HG02973 (cell line): Measurements from ENCODE around the gene ZER1.
"Not testable (repeated sequence)": the region's sequence is repeated elsewhere in the genome, so short reads cannot be mapped to it uniquely, and the experiment has no call there.

Source experiments
- ATAC-seq: cut with Tn5 transposase; IDR thresholded peaks from one replicate; pipeline ENCODE4 v1.9.1; 2021; ENCODE audit warnings: moderate library complexity; ENCODE audit not compliant: unreplicated experiment

The ZER1 gene

DNA sequence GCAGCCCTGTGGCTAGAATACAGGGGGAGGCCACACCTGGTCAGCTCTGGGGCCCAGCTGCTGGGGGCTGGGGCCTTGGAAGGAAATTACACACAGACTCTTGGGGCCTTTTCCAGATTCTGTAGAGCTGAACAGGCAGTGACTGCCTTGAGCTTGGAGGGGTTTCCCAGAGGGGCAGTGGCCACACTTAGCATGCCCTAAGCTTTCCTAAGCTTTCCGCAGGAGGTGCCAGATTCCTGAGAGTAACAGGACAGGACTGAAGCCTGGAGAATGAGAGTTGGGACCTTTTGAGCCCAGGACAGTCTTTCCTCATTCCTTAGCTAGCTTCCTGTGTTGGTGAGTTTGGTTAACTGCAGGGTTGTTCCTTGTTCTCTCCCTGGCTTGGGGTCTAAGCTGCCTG lies 16.7 kb upstream of the ZER1 start:
- no peak for ATAC-seq

GRCh38 chr9:128787659-128788058 lies 15.9 kb upstream of the ZER1 start:
- no peak for ATAC-seq

GRCh38 chr9:128786681-128787601 lies 15.2 kb upstream of the ZER1 start, which contains the start of gene TBC1D13:
Gene TBC1D13 (plus strand): TSS chr9:128787253. CDS start chr9:128787354, 101 bp downstream.
- ATAC-seq: peak; percentile 71

DNA sequence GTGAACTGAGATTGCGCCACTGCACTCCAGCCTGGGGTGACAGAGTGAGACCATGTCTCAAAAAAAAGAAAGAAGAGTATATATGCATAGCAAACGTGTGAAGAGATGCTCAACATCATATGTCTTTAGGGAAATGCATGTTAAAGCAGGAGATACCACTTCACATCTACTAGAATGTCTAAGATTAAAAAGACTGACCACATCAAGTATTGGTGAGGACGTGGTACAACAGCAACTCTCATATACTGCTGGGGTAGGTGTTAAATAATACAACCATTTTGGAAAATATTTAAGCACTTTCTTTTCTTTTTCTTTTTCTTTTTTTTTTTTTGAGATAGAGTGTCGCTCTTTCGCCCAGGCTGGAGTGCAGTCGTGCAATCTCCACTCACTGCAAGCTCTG lies 13.7 kb upstream of the ZER1 start:
- ATAC-seq: no peak

DNA sequence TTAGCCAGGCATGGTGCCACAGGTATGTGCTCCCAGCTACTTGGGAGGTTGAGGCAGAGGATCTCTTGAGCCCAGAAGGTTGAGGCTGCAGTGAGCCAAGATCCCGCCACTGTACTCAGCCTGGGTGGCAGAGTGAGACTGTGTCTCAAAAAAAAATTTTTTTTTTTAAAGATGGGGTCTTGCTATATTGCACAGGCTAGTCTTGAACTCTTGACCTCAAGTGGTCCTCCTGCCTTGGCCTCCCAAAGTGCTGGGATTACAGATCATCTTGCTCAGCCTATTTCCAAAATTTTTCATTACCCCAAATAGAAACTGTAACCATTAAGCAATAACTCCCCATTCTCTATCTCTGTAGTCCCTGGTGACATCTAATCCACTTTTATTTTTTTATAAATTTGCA lies 10.9 kb upstream of the ZER1 start:
- ATAC-seq: no peak

DNA sequence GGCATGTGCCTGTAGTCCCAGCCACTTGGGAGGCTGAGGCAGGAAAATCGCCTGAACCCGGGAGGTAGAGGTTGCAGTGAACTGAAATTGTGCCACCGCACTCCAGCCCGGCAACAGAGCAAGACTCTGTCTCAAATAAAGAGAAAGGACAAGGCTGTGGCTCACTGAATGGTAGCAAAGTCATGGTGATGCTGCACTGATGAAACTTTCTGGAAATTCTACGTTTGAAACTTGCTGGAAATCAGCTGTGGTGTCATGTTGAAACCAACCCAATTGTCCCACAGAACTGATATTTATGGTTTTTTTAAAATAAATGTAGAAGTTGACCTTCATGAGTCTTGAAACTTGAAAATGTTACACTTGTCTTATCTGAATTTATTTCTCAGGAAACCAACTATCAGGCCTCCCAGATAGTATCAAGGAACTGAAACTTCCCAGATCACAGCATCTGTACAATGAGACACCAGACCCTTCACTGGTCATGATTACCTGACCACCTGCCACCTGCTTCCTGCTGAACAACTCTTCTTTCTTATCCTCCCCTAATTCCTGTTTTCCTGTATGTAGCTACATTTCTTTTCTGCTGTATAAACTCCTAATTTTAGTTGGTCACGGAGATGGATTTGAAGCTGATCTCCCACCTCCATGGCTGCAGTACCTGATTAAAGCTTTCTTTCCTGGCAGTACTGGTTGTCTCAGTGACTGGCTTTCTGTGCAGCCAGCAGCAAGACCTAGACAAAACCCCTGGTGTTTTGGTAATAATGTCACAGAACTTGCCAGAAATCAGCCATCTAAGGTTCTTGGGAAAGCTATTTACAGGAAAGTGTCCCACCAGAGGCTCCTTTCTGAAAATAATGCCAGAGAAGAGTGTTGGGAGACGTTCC lies 9.7 kb upstream of the ZER1 start:
- ATAC-seq: no peak

DNA sequence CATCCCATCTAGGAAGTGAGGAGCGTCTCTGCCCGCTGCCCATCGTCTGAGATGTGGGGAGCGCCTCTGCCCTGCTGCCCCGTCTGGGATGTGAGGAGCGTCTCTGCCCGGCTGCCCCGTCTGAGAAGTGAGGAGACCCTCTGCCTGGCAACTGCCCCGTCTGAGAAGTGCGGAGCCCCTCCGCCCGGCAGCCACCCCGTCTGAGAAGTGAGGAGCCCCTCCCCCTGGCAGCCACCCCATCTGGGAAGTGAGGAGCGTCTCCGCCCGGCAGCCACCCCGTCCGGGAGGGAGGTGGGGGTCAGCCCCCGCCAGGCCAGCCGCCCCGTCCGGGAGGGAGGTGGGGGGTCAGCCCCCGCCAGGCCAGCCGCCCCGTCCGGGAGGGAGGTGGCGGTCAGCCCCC lies 8.4 kb upstream of the ZER1 start:
- not testable (repeated sequence) for ATAC-seq

DNA sequence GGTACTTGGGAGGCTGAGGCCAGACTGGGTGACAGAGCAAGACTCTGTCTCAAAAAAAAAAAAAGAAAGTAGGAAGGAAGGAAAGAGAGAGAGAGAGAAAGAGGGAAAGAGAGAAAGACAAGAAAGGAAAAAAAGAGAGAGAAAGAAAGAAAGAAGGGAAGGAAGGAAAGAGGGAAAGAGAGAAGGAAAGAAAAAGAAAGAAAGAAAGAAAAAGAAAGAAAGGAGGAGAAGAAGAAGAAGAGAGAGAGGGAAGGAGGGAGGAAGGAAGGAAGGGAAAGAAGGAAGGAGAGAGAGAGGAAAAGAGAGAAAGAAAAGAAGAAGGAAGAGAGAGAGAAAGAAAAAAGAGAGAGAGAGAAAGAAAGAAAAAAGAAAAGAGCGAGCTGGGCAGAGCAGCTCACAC lies 3.1 kb upstream of the ZER1 start:
- ATAC-seq: no peak

GRCh38 chr9:128773049-128773448 lies 1.3 kb upstream of the ZER1 start:
- no peak for ATAC-seq

DNA sequence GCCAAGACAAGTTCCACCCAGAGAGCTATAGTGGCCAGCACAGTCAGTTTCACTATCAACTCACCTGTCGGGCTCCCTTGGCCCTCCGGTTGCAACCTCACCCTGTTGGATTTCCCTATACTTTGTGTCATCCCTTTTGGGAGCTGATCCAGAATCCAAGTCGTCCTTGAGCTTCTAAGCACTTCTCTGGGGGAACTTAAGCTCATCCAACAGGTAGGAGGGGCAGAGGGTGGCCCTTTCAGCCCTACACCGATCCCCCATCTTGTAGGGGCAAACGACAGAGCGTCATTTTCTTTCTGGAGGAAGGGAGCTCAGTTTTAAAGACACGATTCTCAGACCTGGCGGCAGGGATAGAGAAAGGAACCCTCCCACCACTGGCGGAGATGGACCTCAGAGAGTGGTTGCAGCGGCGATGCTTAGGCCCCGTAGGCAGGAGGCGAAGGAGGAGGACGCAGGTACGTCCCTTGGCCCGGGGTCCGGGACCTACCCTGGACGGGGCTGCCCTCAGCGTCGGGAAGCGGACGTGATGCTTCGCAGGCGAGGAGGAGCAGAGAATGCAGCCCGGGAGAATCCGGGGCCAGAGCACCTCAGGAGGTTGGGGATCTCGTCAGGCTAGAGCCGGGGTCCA lies 519 bp downstream of the ZER1 start:
- peak; percentile 13 for ATAC-seq

DNA sequence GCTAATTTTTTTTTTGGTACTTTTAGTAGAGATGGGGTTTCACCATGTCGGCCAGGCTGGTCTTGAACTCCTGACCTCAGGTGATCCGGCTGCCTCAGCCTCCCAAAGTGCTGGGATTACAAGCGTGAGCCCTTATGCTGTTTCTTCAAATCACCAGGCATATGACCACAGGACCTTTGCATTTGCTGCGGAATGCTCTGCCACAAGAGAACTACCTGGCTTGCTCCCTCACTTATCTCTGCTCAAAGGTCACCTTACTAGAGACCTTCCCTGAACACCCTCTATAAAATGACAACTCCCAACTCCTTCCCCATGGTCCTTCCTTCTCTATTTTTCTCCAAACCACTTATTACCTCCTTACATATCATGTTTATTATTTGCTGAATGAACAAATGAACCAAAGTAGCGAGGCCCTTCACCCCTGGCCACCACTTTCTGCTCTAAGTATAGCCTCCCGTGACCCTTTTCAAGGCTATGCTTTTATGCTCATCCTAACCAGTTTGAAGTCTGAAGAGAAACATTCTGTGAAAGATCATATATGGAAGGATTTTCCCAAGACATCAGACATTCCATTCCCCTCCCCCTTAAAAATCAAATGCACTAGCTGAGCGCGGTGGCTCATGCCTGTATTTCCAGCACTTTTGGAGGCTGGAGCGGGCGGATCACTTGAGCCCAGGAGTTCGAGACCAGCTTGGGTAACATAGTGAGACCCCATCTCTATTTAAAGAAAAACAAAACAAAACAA lies 1.3 kb downstream of the ZER1 start:
- ATAC-seq: no peak

GRCh38 chr9:128768606-128769005 lies 3.1 kb downstream of the ZER1 start:
- no peak for ATAC-seq

GRCh38 chr9:128765499-128765898 lies 6.2 kb downstream of the ZER1 start:
- ATAC-seq: no peak

DNA sequence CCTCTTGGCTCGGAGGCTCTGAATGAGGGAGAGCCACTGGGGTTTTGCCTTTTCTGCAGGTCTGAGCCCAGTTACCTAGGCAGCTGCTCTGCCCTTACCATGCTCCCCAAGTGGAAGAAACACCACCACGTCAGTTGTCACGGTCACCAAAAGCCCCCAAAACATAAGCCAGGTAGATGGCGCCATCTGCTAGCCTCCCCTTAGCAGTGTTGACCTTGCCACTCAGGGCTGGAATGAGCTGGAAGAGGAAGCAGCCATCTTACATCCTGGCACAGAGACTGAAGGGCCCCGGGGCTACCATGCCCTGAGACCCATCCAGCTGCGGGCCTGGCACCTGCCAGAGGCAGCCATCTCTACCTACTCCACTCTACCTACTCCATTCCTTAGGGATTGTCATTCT lies 7.4 kb downstream of the ZER1 start:
- no peak for ATAC-seq

GRCh38 chr9:128762671-128763449 lies 8.9 kb downstream of the ZER1 start:
- ATAC-seq: no peak

- ATAC-seq: no peak
Measured at GRCh38 chr9:128757602-128758001, 14.1 kb downstream of the ZER1 start.

DNA sequence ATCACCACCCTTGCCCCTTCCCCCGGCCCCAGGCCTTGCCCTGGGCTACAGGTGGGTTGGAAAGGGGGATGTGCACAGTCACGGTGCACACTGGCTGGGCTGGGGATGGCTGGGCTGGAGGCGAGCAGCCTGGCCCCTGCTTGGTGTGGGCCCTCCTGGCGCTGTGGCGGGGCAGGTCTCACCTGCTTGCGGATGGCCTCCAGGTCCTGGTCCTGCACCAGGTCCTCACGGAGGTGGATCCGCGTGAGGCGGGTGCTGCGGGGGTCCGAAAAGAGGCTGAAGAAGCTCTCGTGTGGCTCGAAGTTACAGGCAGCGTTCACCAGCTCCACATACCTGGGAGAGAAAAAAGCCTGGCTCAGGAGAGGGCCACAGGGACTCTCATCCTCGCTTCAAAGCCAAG lies 18.1 kb downstream of the ZER1 start:
- no peak for ATAC-seq

DNA sequence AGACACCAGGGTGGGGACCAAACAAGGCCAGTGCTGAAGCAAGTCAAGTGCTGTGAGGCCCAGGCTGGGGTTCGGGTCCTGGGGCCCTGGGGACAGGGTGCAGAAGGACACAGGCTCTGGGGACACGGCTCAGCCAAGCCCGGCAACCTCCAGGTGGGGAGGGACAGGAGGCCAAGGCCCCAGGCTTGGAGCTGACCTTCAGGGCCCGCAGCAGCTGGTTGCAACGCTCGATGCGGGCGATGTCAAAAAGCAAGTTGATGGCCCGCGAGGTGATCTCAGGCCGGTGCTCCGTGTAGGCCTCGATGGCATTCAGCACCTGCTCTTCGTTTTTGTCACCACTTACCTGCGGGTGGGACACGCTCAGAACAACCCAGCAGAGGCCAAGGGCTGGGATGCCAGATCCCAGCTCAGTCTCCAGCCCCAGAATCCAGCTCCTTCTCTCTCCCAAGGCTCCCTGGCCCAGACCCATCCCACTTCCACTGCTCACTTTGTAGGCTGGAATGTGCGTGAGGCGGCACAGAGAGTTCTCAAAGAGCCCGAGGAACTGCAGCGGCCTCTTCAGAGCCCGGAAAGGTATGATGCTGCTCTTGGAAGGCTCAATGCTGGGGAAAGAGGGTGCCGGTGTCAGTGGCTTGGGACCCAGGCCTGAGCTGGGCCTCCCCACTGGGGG lies 20.7 kb downstream of the ZER1 start:
- ATAC-seq: no peak

GRCh38 chr9:128747241-128747640 lies 24.5 kb downstream of the ZER1 start:
- no peak for ATAC-seq
